ENCODE measurements around the gene TNS1. TPM values are rescaled to one million over a fixed set of nuclear protein-coding genes. Genes with fewer than 3 reads are reported as not detected.

Gene TNS1
- total RNA-seq, 1 donor from 2014 or later = 219 TPM

DNA sequence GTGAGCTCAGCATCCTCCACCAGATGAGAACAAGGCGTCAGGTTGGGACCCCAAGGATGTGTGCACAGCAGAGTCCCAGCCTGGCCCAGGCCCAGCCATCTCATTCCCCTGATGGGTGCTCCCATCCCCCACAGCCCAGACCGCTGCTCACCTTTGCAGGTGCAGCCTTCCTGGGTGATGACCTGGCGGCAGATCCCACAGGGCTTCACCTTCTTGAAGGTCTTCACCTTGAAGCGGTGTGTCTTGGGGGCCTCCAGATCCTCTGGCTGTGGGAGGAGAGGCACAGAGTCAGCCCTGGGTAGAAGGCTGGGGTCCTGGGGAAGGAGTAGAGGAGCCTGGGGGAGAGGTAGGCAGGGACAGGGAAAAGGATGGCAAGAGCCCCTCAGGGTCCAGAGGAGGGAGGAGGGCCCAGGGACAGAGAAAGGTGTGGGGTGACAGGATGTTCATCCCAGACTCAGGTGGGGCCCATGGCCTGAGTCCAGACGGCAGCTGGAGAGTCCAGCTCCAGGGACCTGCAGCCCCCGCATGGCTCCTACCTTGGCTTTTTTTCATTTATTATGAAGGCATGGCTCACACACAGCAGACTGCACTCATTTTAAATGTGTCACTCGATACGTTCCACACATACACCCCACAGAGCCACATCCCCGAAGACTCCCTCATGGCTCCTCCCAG, 11.9 kb downstream of the TNS1 start:
- Mint-ChIP-seq H3K36me3 (ENCODE audit: low read depth, unreplicated experiment) (peaks cover 12% of the 10 kb centered on the region), H3K9me3 (ENCODE audit: unreplicated experiment) (no peaks in the 10 kb centered on the region), H3K4me3 (ENCODE audit: unreplicated experiment) (no peak overlapping the region), H3K4me1 (ENCODE audit: low read depth, unreplicated experiment) (peaks cover 56% of the 10 kb centered on the region), H3K27ac (ENCODE audit: unreplicated experiment) (no peak overlapping the region), H3K27me3 (ENCODE audit: low read depth, unreplicated experiment) (no peaks in the 10 kb centered on the region)
- H2AFZ ChIP-seq (ENCODE audit: low read depth, low read length) = no peak overlapping the region
- DNase-seq (ENCODE audit: low read depth) (no peak), FAIRE-seq (no peak)
- no peak overlapping the region for H3K4me3 ChIP-seq (ENCODE audit: insufficient read depth, low read depth, low read length)
- no peak overlapping the region for H3K9ac ChIP-seq (ENCODE audit: low read length)
- no peak overlapping the region for H3K27ac ChIP-seq (ENCODE audit: low read depth, low read length)
- peaks cover 53% of the 10 kb centered on the region for H4K20me1 ChIP-seq (ENCODE audit: insufficient read depth, low read length)
- H3K4me1 ChIP-seq (ENCODE audit: insufficient read depth, low read length) = peaks cover 41% of the 10 kb centered on the region
- no peak overlapping the region for H3K4me2 ChIP-seq (ENCODE audit: low read length)
- no peaks in the 10 kb centered on the region for H3K9me3 ChIP-seq (ENCODE audit: insufficient read depth, low read depth, low read length)
- H3K79me2 ChIP-seq (ENCODE audit: insufficient read depth, low read length) = peaks cover 56% of the 10 kb centered on the region
- TF ChIP-seq CTCF (IDR thresholded peaks at IDR 0.05; ENCODE audit: insufficient read depth, low read depth, low read length) (no peak), EZH2 (IDR thresholded peaks at IDR 0.05; ENCODE audit: insufficient read depth, low read length) (no peak)
- H3K36me3 ChIP-seq (ENCODE audit: insufficient read depth, low read length) = no peaks in the 10 kb centered on the region
- H3K27me3 ChIP-seq (ENCODE audit: insufficient read depth, low read length) = no peaks in the 10 kb centered on the region

DNA sequence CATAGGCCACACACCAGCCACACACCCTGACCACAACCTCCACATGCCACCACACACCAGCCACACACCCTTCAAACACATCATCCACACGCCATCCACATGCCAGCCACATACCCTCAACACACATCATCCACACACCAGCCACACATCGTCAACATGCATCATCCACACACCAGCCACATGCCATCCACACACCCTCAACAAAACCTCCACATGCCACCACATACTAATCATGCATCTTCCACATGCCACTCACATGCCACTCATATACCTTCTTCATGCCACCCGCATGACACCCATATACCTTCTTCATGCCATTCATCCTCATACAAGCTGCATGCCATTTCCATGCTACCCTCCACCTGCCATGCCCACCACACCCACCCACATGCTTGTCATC, 12.4 kb downstream of the TNS1 start:
- TF ChIP-seq EZH2 (IDR thresholded peaks at IDR 0.05; ENCODE audit: insufficient read depth, low read length) (no peak), CTCF (IDR thresholded peaks at IDR 0.05; ENCODE audit: insufficient read depth, low read depth, low read length) (no peak)
- H3K4me1 ChIP-seq (ENCODE audit: insufficient read depth, low read length) = peaks cover 35% of the 10 kb centered on the region
- H4K20me1 ChIP-seq (ENCODE audit: insufficient read depth, low read length) = peaks cover 53% of the 10 kb centered on the region
- peaks cover 55% of the 10 kb centered on the region for H3K79me2 ChIP-seq (ENCODE audit: insufficient read depth, low read length)
- Mint-ChIP-seq H3K36me3 (ENCODE audit: low read depth, unreplicated experiment) (peaks cover 12% of the 10 kb centered on the region), H3K4me3 (ENCODE audit: unreplicated experiment) (no peak overlapping the region), H3K27ac (ENCODE audit: unreplicated experiment) (no peak overlapping the region), H3K27me3 (ENCODE audit: low read depth, unreplicated experiment) (no peaks in the 10 kb centered on the region), H3K9me3 (ENCODE audit: unreplicated experiment) (no peaks in the 10 kb centered on the region), H3K4me1 (ENCODE audit: low read depth, unreplicated experiment) (peaks cover 52% of the 10 kb centered on the region)
- no peak overlapping the region for H2AFZ ChIP-seq (ENCODE audit: low read depth, low read length)
- H3K9ac ChIP-seq (ENCODE audit: low read length) = no peak overlapping the region
- H3K9me3 ChIP-seq (ENCODE audit: insufficient read depth, low read depth, low read length) = no peaks in the 10 kb centered on the region
- no peak overlapping the region for H3K4me2 ChIP-seq (ENCODE audit: low read length)
- FAIRE-seq (no peak), DNase-seq (ENCODE audit: low read depth) (no peak)
- H3K27me3 ChIP-seq (ENCODE audit: insufficient read depth, low read length) = no peaks in the 10 kb centered on the region
- H3K4me3 ChIP-seq (ENCODE audit: insufficient read depth, low read depth, low read length) = no peak overlapping the region
- no peaks in the 10 kb centered on the region for H3K36me3 ChIP-seq (ENCODE audit: insufficient read depth, low read length)
- no peak overlapping the region for H3K27ac ChIP-seq (ENCODE audit: low read depth, low read length)

- H3K27me3 Mint-ChIP-seq (ENCODE audit: low read depth, unreplicated experiment) = no peaks in the 10 kb centered on the region
- peaks cover 9% of the 10 kb centered on the region for H3K36me3 Mint-ChIP-seq (ENCODE audit: low read depth, unreplicated experiment)
- FAIRE-seq (no peak), DNase-seq (ENCODE audit: low read depth) (no peak)
- peaks cover 53% of the 10 kb centered on the region for H3K79me2 ChIP-seq (ENCODE audit: insufficient read depth, low read length)
- H3K4me3 Mint-ChIP-seq (ENCODE audit: unreplicated experiment) = no peak overlapping the region
- no peaks in the 10 kb centered on the region for H3K9me3 Mint-ChIP-seq (ENCODE audit: unreplicated experiment)
- no peak overlapping the region for H3K27ac ChIP-seq (ENCODE audit: low read depth, low read length)
- peaks cover 53% of the 10 kb centered on the region for H4K20me1 ChIP-seq (ENCODE audit: insufficient read depth, low read length)
- H3K9ac ChIP-seq (ENCODE audit: low read length) = peak overlapping the region; percentile 3
- H3K4me1 Mint-ChIP-seq (ENCODE audit: low read depth, unreplicated experiment) = peaks cover 42% of the 10 kb centered on the region
- no peaks in the 10 kb centered on the region for H3K9me3 ChIP-seq (ENCODE audit: insufficient read depth, low read depth, low read length)
- no peaks in the 10 kb centered on the region for H3K27me3 ChIP-seq (ENCODE audit: insufficient read depth, low read length)
- TF ChIP-seq EZH2 (IDR thresholded peaks at IDR 0.05; ENCODE audit: insufficient read depth, low read length) (no peak), CTCF (IDR thresholded peaks at IDR 0.05; ENCODE audit: insufficient read depth, low read depth, low read length) (no peak)
- no peak overlapping the region for H3K4me3 ChIP-seq (ENCODE audit: insufficient read depth, low read depth, low read length)
- H3K4me2 ChIP-seq (ENCODE audit: low read length) = no peak overlapping the region
- no peak overlapping the region for H2AFZ ChIP-seq (ENCODE audit: low read depth, low read length)
- H3K36me3 ChIP-seq (ENCODE audit: insufficient read depth, low read length) = no peaks in the 10 kb centered on the region
- peak overlapping the region; percentile 90 for H3K27ac Mint-ChIP-seq (ENCODE audit: unreplicated experiment)
- peaks cover 25% of the 10 kb centered on the region for H3K4me1 ChIP-seq (ENCODE audit: insufficient read depth, low read length)
Measured at GRCh38 chr2:217989221-217989948, 13.4 kb downstream of the TNS1 start.
